ENCODE results near the gene CHP1.
"Not testable (repeated sequence)": the region's sequence is repeated elsewhere in the genome, so short reads cannot be mapped to it uniquely, and the experiment has no call there.

Gene CHP1

GRCh38 chr15:41230650-41231421 lies at the start of gene CHP1, which contains the start of gene EXD1:
TSS of gene CHP1 (plus strand) at chr15:41231268. CDS start at chr15:41231383, 115 bp downstream.
TSS of gene EXD1 (minus strand) at chr15:41230757. CDS start at chr15:41226575, 4,182 bp downstream.
- peak; percentile 89 to 95 (median 92) for DNase-seq

- no peak for DNase-seq
Measured at GRCh38 chr15:41182266-41182665, 48.8 kb upstream of the CHP1 start.

- no peak for DNase-seq
Measured at GRCh38 chr15:41183581-41183980, 47.5 kb upstream of the CHP1 start.

- no peak for DNase-seq
Measured at GRCh38 chr15:41194444-41194843, 36.6 kb upstream of the CHP1 start.

- no peak for DNase-seq
Measured at GRCh38 chr15:41199470-41199869, 31.6 kb upstream of the CHP1 start.

- no peak for DNase-seq
Measured at GRCh38 chr15:41203395-41203794, 27.7 kb upstream of the CHP1 start.

GRCh38 chr15:41205315-41205714 lies 25.8 kb upstream of the CHP1 start:
- DNase-seq, result no peak

- no peak for DNase-seq
Measured at GRCh38 chr15:41207687-41208448, 23.2 kb upstream of the CHP1 start.

GRCh38 chr15:41215708-41216107 lies 15.4 kb upstream of the CHP1 start:
- no peak for DNase-seq

GRCh38 chr15:41218851-41219250 lies 12.2 kb upstream of the CHP1 start:
- DNase-seq, result no peak

- no peak for DNase-seq
Measured at GRCh38 chr15:41219381-41219780, 11.7 kb upstream of the CHP1 start.

- DNase-seq, result no peak
Measured at GRCh38 chr15:41230345-41230649, 771 bp upstream of the CHP1 start.

- DNase-seq, result no peak
Measured at GRCh38 chr15:41231422-41232226, 556 bp downstream of the CHP1 start.

GRCh38 chr15:41233367-41233771 lies 2.3 kb downstream of the CHP1 start:
- DNase-seq, result no peak

- DNase-seq, result not testable (repeated sequence)
Measured at GRCh38 chr15:41235228-41235627, 4.2 kb downstream of the CHP1 start.

- no peak for DNase-seq
Measured at GRCh38 chr15:41235929-41236328, 4.9 kb downstream of the CHP1 start.

GRCh38 chr15:41238100-41238499 lies 7.0 kb downstream of the CHP1 start:
- no peak for DNase-seq

GRCh38 chr15:41241221-41241964 lies 10.3 kb downstream of the CHP1 start:
- DNase-seq, result no peak

GRCh38 chr15:41250745-41251144 lies 19.7 kb downstream of the CHP1 start:
- not testable (repeated sequence) for DNase-seq

GRCh38 chr15:41251411-41251810 lies 20.3 kb downstream of the CHP1 start:
- no peak for DNase-seq

GRCh38 chr15:41254560-41254959 lies 23.5 kb downstream of the CHP1 start:
- DNase-seq, result no peak

GRCh38 chr15:41256103-41256502 lies 25.0 kb downstream of the CHP1 start:
- DNase-seq, result no peak

GRCh38 chr15:41256577-41257038 lies 25.5 kb downstream of the CHP1 start:
- DNase-seq, result no peak
